HG02763 (cell line): ENCODE measurements around the gene GSTO2.
A peak's percentile ranks its signal among the peaks of the same experiment; 100 is the strongest.

ENCODE experiments used
- ATAC-seq: cut with Tn5 transposase; IDR thresholded peaks from one replicate; pipeline ENCODE4 v1.9.1; 2021; ENCODE audit warnings: mild to moderate bottlenecking, moderate library complexity; ENCODE audit not compliant: unreplicated experiment

GSTO2 gene

GRCh38 chr10:104253606-104254410 is 15.2 kb upstream of the GSTO2 start:
- no peak for ATAC-seq

- ATAC-seq: peak; percentile 78
Observed at GRCh38 chr10:104254493-104255310, 14.3 kb upstream of the GSTO2 start, which contains the start of gene GSTO1. Gene GSTO1 (plus strand): TSS chr10:104254892. CDS start chr10:104254929, 37 bp downstream.

- ATAC-seq: peak; percentile 36
Observed at GRCh38 chr10:104255311-104255981, 13.5 kb upstream of the GSTO2 start.

GRCh38 chr10:104256335-104256961 is 12.5 kb upstream of the GSTO2 start:
- ATAC-seq: no peak

GRCh38 chr10:104257235-104257634 is 11.7 kb upstream of the GSTO2 start:
- ATAC-seq: no peak

GRCh38 chr10:104258209-104258608 is 10.8 kb upstream of the GSTO2 start:
- no peak for ATAC-seq

- ATAC-seq: no peak
Observed at GRCh38 chr10:104259456-104259855, 9.5 kb upstream of the GSTO2 start.

- ATAC-seq: no peak
Observed at GRCh38 chr10:104259999-104260774, 8.8 kb upstream of the GSTO2 start.

GRCh38 chr10:104260775-104261115 is 8.2 kb upstream of the GSTO2 start:
- ATAC-seq: no peak

- ATAC-seq: no peak
Observed at GRCh38 chr10:104262055-104262454, 6.9 kb upstream of the GSTO2 start.

- ATAC-seq: no peak
Observed at GRCh38 chr10:104264783-104265182, 4.2 kb upstream of the GSTO2 start.

- ATAC-seq: no peak
Observed at GRCh38 chr10:104267721-104268404, 1.1 kb upstream of the GSTO2 start.

- no peak for ATAC-seq
Observed at GRCh38 chr10:104268405-104268712, 625 bp upstream of the GSTO2 start.

- no peak for ATAC-seq
Observed at GRCh38 chr10:104273286-104273685, 4.3 kb downstream of the GSTO2 start.

- ATAC-seq: no peak
Observed at GRCh38 chr10:104273899-104274575, 5.1 kb downstream of the GSTO2 start.

- no peak for ATAC-seq
Observed at GRCh38 chr10:104274762-104275721, 6.1 kb downstream of the GSTO2 start.

- ATAC-seq: no peak
Observed at GRCh38 chr10:104276192-104276591, 7.2 kb downstream of the GSTO2 start.

GRCh38 chr10:104277785-104278184 is 8.8 kb downstream of the GSTO2 start:
- ATAC-seq: no peak
